OCI-LY1 (cell line): ENCODE data around the gene CADM1.

Experiments
- H2AFZ ChIP-seq: fragments of 200-600 bp; sonication (generic), shearing (Covaris generic); 2 replicates; pipeline ENCODE4 v1.6.0; 2014; ENCODE audit warnings: antibody characterized with exemption, mild to moderate bottlenecking, low read length
- H3F3A ChIP-seq: fragments of 200-600 bp; sonication (generic), shearing (Covaris generic); 2 replicates; pipeline ENCODE4 v1.6.0; 2014; ENCODE audit warnings: mild to moderate bottlenecking, antibody characterized with exemption, low read length, moderate library complexity; ENCODE audit not compliant: insufficient read depth
- H3K27ac ChIP-seq: fragments of 200-600 bp; sonication (generic); 2 replicates; pipeline ENCODE4 v1.5.1; 2014; ENCODE audit warnings: low read length, mixed run types, mild to moderate bottlenecking, low read depth; ENCODE audit not compliant: poor library complexity, severe bottlenecking
- H3K27me3 ChIP-seq: fragments of 200-600 bp; sonication (generic); 2 replicates; pipeline ENCODE4 v1.6.0; 2014; ENCODE audit warnings: antibody characterized with exemption, mild to moderate bottlenecking, low read length, moderate library complexity; ENCODE audit not compliant: insufficient read depth
- H3K36me3 ChIP-seq: fragments of 200-600 bp; sonication (generic); 2 replicates; pipeline ENCODE4 v1.6.1; 2014; ENCODE audit warnings: mild to moderate bottlenecking, antibody characterized with exemption, low read length, moderate library complexity, mixed read lengths; ENCODE audit not compliant: insufficient read depth
- H3K4me1 ChIP-seq: fragments of 200-600 bp; sonication (generic); 2 replicates; pipeline ENCODE4 v1.5.1; 2014; ENCODE audit warnings: mild to moderate bottlenecking, low read length, moderate library complexity; ENCODE audit not compliant: insufficient read depth, severe bottlenecking
- H3K4me2 ChIP-seq: fragments of 200-600 bp; sonication (generic), shearing (Covaris generic); 2 replicates; pipeline ENCODE4 v1.6.1; 2014; ENCODE audit warnings: low read length
- H3K4me3 ChIP-seq: fragments of 200-600 bp; sonication (generic); 2 replicates; pipeline ENCODE4 v1.5.1; 2014; ENCODE audit warnings: low read length, low read depth, mild to moderate bottlenecking, mixed read lengths; ENCODE audit not compliant: poor library complexity, severe bottlenecking
- H3K79me2 ChIP-seq: fragments of 200-600 bp; shearing (Covaris generic); 2 replicates; pipeline ENCODE4 v1.6.1; 2016; ENCODE audit warnings: mixed run types, low read length, mixed read lengths; ENCODE audit not compliant: insufficient read depth
- H3K9ac ChIP-seq: fragments of 200-600 bp; sonication (generic), shearing (Covaris generic); 2 replicates; pipeline ENCODE4 v1.6.1; 2014; ENCODE audit warnings: mild to moderate bottlenecking, low read length, mixed read lengths
- H3K9me2 ChIP-seq: fragments of 200-600 bp; sonication (generic), shearing (Covaris generic); 2 replicates; pipeline ENCODE4 v1.6.1; 2014; ENCODE audit warnings: low read depth, mild to moderate bottlenecking, low read length, mixed read lengths
- H3K9me3 ChIP-seq: fragments of 200-600 bp; shearing (Covaris generic); 2 replicates; pipeline ENCODE4 v1.6.1; 2014; ENCODE audit warnings: low read length, mixed read lengths
- H4K20me1 ChIP-seq: fragments of 200-600 bp; sonication (generic), shearing (Covaris generic); 2 replicates; pipeline ENCODE4 v1.6.0; 2016; ENCODE audit warnings: mild to moderate bottlenecking, low read length; ENCODE audit not compliant: insufficient read depth
- EZH2 ChIP-seq: fragments of 200-600 bp; sonication (generic), shearing (Covaris generic); IDR thresholded peaks from 2 replicates; pipeline ENCODE4 v1.8.0; 2017; ENCODE audit warnings: borderline replicate concordance, mixed run types, mild to moderate bottlenecking, antibody characterized with exemption, low read length, moderate library complexity, mixed read lengths
- TF ChIP-seq, protein P1 (sequence below): fragments of 200-600 bp; sonication (generic), shearing (Covaris generic); IDR thresholded peaks from 2 replicates; pipeline ENCODE4 v1.5.1; 2017; ENCODE audit warnings: mild to moderate bottlenecking, antibody characterized with exemption, low read length, moderate library complexity, mixed read lengths

CADM1 gene

DNA sequence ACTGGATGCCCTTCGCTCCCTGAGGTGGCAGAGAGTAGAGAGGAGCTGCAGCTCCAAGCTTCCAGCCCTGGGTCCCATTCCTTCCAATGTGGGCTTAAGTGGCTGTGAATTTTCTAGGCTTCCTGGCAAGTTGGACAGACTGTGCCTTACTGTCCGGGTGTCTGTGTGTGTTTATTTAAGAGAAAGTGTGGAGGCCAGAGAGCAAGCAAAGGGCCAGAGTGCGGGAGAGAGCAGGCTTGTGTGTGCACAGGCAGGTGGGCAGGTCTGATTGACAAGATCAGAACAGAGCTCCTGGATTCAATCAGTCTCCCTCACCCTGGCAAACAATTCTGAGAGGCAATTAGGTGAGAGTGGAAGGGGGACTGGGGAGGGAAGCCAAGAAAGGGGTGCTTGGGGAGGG is 347.0 kb downstream of the CADM1 start:
- Histone ChIP-seq H3K9ac (no peak overlapping the region), H3K9me3 (no peaks in the 10 kb centered on the region), H3F3A (no peaks in the 10 kb centered on the region), H3K27me3 (no peaks in the 10 kb centered on the region), H3K27ac (no peak overlapping the region), H3K4me2 (no peak overlapping the region), H3K4me3 (no peak overlapping the region), H3K79me2 (no peaks in the 10 kb centered on the region), H3K36me3 (no peaks in the 10 kb centered on the region; the same call in 1 of the 2 replicates), H3K4me1 (peaks cover 9% of the 10 kb centered on the region), H3K9me2 (no peaks in the 10 kb centered on the region), H4K20me1 (no peaks in the 10 kb centered on the region), H2AFZ (no peak overlapping the region)
- no peak for TF ChIP-seq EZH2
- TF ChIP-seq, protein P1, sequence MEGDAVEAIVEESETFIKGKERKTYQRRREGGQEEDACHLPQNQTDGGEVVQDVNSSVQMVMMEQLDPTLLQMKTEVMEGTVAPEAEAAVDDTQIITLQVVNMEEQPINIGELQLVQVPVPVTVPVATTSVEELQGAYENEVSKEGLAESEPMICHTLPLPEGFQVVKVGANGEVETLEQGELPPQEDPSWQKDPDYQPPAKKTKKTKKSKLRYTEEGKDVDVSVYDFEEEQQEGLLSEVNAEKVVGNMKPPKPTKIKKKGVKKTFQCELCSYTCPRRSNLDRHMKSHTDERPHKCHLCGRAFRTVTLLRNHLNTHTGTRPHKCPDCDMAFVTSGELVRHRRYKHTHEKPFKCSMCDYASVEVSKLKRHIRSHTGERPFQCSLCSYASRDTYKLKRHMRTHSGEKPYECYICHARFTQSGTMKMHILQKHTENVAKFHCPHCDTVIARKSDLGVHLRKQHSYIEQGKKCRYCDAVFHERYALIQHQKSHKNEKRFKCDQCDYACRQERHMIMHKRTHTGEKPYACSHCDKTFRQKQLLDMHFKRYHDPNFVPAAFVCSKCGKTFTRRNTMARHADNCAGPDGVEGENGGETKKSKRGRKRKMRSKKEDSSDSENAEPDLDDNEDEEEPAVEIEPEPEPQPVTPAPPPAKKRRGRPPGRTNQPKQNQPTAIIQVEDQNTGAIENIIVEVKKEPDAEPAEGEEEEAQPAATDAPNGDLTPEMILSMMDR: no peak

DNA sequence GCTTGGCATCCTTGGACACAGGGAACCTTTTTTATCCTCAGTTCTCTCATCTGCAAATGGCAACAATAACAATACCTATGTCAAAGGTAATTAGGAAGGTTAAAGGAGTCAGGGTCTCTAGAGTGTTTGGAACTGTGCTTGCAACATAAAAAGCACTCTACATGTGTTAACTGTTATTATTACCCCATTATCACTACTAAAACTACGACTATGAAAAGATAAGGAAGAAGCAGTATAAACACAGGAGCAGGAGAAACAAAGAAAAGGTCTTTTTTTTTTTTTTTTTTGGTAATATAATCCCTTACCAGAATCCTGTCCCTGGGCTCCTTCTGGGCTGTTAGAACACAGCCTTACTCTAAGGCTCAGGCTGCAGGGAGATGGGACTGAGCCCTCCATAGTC is 348.2 kb downstream of the CADM1 start:
- Histone ChIP-seq H3K27me3 (no peaks in the 10 kb centered on the region), H3K9me3 (no peaks in the 10 kb centered on the region), H3F3A (no peaks in the 10 kb centered on the region), H3K4me2 (no peak overlapping the region), H3K4me3 (no peak overlapping the region), H3K9ac (no peak overlapping the region), H3K9me2 (no peaks in the 10 kb centered on the region), H2AFZ (no peak overlapping the region), H3K36me3 (no peaks in the 10 kb centered on the region; the same call in 1 of the 2 replicates), H3K79me2 (no peaks in the 10 kb centered on the region), H4K20me1 (no peaks in the 10 kb centered on the region), H3K4me1 (peaks cover 9% of the 10 kb centered on the region), H3K27ac (no peak overlapping the region)
- TF ChIP-seq, protein P1: no peak
- TF ChIP-seq EZH2: no peak

DNA sequence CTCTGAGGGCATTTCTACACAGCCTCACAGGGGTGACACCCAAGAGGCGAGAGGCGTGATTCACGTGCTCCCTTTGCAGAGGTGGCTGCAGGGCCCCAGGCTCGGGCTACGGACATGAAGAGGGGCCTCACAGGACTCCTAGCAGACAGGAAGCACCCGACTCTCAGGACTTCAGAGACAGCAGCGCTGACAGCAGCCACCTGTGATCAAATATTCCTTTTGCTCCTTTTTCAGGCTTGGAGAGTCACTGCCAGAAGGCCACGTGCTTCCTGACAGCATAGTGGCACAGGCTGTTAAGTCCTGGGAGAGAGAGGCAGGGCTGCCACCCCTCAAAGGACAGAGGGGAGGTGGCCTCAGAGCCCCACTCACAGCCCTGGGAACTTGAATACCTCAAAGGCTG is 348.9 kb downstream of the CADM1 start:
- no peaks in the 10 kb centered on the region for H4K20me1 ChIP-seq
- H3K27ac ChIP-seq: no peak overlapping the region
- H3K9me3 ChIP-seq: no peaks in the 10 kb centered on the region
- no peaks in the 10 kb centered on the region for H3K9me2 ChIP-seq
- no peaks in the 10 kb centered on the region for H3K27me3 ChIP-seq
- no peaks in the 10 kb centered on the region for H3F3A ChIP-seq
- H3K4me2 ChIP-seq: no peak overlapping the region
- H3K9ac ChIP-seq: no peak overlapping the region
- peaks cover 9% of the 10 kb centered on the region for H3K4me1 ChIP-seq
- H3K36me3 ChIP-seq: no peaks in the 10 kb centered on the region; the same call in 1 of the 2 replicates
- no peak overlapping the region for H3K4me3 ChIP-seq
- H2AFZ ChIP-seq: no peak overlapping the region
- H3K79me2 ChIP-seq: no peaks in the 10 kb centered on the region
- no peak for TF ChIP-seq EZH2
- TF ChIP-seq, protein P1: no peak
